Activated T-helper 2 cell treated with anti-CD3 and anti-CD28 coated beads, Interferon-gamma antibody, Interleukin-2, Interleukin-4, amounts not matched to agents 10 μg/mL and 5 μg/mL and 100 μg/mL, durations not matched to agents 14 hours and 24 hours and 36 hours (primary cell): ENCODE measurements around the gene C1orf167. TPM values are rescaled to one million over a fixed set of nuclear protein-coding genes. Genes with fewer than 3 reads are reported as not detected.

Experiments
- DNase-seq: peaks from one replicate; pipeline ENCODE4 v3.0.0; 2021; ENCODE audit warnings: low spot score
- H3K27ac Mint-ChIP-seq: one replicate; pipeline ENCODE4 v1.8.0; 2021; ENCODE audit warnings: mixed read lengths
- H3K27me3 Mint-ChIP-seq: one replicate; pipeline ENCODE4 v1.8.0; 2021; ENCODE audit warnings: low read depth, mixed read lengths
- H3K36me3 Mint-ChIP-seq: one replicate; pipeline ENCODE4 v1.8.0; 2021; ENCODE audit warnings: low read depth, mixed read lengths
- H3K4me1 Mint-ChIP-seq: one replicate; pipeline ENCODE4 v1.8.0; 2021; ENCODE audit warnings: low read depth, mixed read lengths
- H3K4me3 Mint-ChIP-seq: one replicate; pipeline ENCODE4 v1.8.0; 2021; ENCODE audit warnings: low read depth, mild to moderate bottlenecking, moderate library complexity, mixed read lengths
- H3K9me3 Mint-ChIP-seq: one replicate; pipeline ENCODE4 v1.8.0; 2021; ENCODE audit warnings: mixed read lengths
- intact Hi-C: fragments of 100-400 bp; cut with micrococcal nuclease; formaldehyde crosslinking; loops from one replicate; pipeline ENCODE4 v1.15.1; 2023
- total RNA-seq: library from RNA; stranded (reverse); gene quantifications from 2 replicates; pipeline ENCODE4 v1.2.3, GENCODE V29; 2022

The C1orf167 gene
- total RNA-seq, 1 donor from 2014 or later = not detected

DNA sequence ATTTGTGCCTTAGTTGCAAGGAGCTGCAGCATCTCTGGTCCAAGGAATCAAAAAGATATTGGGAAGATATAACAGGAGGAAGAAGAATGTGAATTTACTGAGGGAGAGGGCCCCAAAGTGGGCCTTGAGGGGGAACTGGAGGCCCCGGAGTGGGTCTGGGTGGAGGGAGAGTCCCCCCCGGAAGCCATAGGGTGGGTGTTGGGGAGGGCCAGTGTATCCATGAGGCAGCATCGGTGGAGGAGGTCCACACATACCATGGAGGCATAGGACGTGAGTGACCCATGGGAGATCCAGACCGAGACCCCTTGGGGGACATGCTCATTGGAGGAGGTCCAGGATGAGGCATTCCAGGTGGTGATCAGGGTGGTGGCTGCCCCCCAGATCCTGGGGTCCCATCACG lies 708 bp upstream of the C1orf167 start:
- intact Hi-C loops = no loop called here
- Mint-ChIP-seq H3K36me3 (no peaks in the 10 kb centered on the region), H3K9me3 (no peaks in the 10 kb centered on the region), H3K4me3 (no peak overlapping the region), H3K4me1 (no peaks in the 10 kb centered on the region), H3K27ac (no peak overlapping the region), H3K27me3 (peaks cover 23% of the 10 kb centered on the region)
- DNase-seq = no peak

DNA sequence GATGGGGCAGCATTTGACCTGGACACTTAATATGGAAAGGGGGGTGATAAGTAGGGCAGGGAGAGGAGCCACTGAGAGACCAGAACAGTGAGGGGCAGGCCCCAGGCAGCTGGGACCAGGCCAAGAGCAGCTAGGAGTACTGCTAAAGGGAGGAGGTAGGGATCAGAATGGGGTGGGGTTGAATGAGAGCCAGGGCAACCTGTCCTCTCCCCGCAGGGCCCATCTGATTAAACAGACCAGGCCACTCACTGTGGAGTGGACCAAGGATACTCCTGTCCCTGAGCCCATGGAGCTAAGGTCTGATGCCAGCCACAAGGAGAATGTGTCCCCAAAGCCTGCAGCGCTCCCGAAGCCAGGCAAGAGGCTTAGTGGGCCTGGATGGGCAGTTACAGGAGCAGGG lies 2.1 kb downstream of the C1orf167 start:
- Mint-ChIP-seq H3K9me3 (no peaks in the 10 kb centered on the region), H3K27ac (no peak overlapping the region), H3K4me1 (no peaks in the 10 kb centered on the region), H3K27me3 (peaks cover 17% of the 10 kb centered on the region), H3K4me3 (no peak overlapping the region), H3K36me3 (no peaks in the 10 kb centered on the region)
- intact Hi-C loops = no loop called here
- DNase-seq = no peak

DNA sequence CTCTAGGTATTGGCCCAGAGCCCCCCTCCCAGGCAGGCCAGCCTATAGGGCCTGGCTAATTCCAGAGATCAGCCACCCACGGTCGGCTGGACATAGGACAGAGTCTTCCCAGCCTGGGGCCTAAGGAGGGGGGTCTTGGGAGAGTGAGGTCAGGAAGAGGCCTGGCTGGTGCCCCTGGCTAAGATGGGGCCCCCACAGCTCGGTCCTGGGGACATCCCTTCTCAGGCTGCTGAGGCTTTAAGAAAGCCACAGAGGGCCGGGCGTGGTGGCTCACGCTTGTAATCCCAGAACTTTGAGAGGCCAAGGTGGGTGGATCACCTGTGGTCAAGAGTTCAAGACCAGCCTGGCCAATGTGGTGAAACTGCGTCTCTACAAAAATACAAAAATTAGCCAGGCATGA lies 2.5 kb downstream of the C1orf167 start:
- intact Hi-C loops = no loop called here
- H3K4me3 Mint-ChIP-seq = no peak overlapping the region
- no peaks in the 10 kb centered on the region for H3K4me1 Mint-ChIP-seq
- no peak overlapping the region for H3K27ac Mint-ChIP-seq
- no peaks in the 10 kb centered on the region for H3K36me3 Mint-ChIP-seq
- no peak for DNase-seq
- no peaks in the 10 kb centered on the region for H3K9me3 Mint-ChIP-seq
- peaks cover 17% of the 10 kb centered on the region for H3K27me3 Mint-ChIP-seq

- no peak overlapping the region for H3K27ac Mint-ChIP-seq
Measured at GRCh38 chr1:11765661-11766428, 3.9 kb downstream of the C1orf167 start.

GRCh38 chr1:11766429-11766776 lies 4.4 kb downstream of the C1orf167 start:
- H3K9me3 Mint-ChIP-seq = no peaks in the 10 kb centered on the region
- no peaks in the 10 kb centered on the region for H3K36me3 Mint-ChIP-seq
- H3K4me1 Mint-ChIP-seq = no peaks in the 10 kb centered on the region
- intact Hi-C loops = no loop called here
- peaks cover 11% of the 10 kb centered on the region for H3K27me3 Mint-ChIP-seq
- H3K4me3 Mint-ChIP-seq = no peak overlapping the region
- DNase-seq = no peak
- no peak overlapping the region for H3K27ac Mint-ChIP-seq

More at GRCh38 chr1:11765661-11766428, 3.9 kb downstream of the C1orf167 start:
- Mint-ChIP-seq H3K9me3 (no peaks in the 10 kb centered on the region), H3K4me3 (no peak overlapping the region), H3K27me3 (peaks cover 14% of the 10 kb centered on the region), H3K36me3 (no peaks in the 10 kb centered on the region), H3K4me1 (no peaks in the 10 kb centered on the region)
- intact Hi-C loops = no loop called here
- DNase-seq = no peak

DNA sequence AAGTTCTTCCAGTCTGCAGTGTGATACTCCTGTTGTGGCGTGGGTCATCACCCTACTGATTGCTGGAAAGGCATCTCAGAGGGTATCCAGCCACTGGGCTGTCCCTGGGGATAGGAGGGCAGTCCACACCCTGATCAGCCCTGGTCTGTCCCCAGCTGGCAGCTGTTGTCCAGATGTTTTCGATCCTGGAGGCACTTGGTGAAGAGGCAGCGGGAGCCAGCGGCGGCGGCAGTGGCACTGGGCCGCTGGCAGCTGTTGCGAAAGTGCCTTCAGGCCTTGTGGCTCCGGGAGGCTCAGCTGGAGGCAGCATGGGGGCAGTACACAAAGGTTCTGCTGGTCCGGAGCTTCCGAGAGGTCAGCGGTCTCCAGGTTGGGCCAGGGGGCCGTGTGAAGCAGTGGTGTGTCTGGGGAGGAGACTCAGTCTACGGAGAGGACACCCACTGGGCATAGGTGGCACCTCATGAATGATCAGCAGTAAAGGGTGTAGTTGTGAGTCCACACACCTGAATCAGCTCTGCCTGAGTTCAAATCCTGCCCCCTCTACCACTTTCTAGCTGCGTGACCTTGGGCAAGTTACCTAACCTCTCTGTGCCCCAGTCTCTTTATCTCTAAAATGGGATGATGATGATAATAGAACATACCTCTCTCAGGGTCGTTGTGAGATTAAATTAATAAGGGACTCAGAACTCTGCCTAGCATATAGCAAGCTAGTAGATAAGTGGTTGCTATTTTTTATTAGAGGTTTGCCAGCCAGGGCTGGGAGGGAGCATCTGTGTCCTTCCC lies 6.1 kb downstream of the C1orf167 start:
- no peaks in the 10 kb centered on the region for H3K4me1 Mint-ChIP-seq
- no peak overlapping the region for H3K27ac Mint-ChIP-seq
- no peak overlapping the region for H3K4me3 Mint-ChIP-seq
- H3K27me3 Mint-ChIP-seq = peaks cover 4% of the 10 kb centered on the region
- intact Hi-C loops = no loop called here
- no peaks in the 10 kb centered on the region for H3K9me3 Mint-ChIP-seq
- no peak for DNase-seq
- H3K36me3 Mint-ChIP-seq = no peaks in the 10 kb centered on the region

DNA sequence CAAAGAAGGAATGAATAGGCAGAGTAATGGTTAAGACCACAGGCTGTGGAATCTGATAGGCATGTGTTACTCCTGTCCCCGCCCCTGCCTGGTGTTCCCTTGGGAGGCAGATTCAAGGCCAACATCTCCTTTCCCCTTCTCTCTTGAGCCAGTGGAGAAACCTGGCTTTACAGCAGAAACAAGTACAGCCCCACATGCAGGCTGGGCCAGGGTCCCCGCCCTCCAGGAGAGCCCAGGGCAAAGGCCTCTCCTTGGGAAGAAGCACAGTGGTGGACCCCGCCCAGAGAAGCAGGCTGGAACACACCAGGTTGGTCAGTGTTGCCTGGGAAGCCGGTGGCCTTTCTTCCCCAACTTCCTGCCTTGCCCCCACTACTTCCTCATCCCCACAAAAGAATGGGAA lies 6.8 kb downstream of the C1orf167 start:
- Mint-ChIP-seq H3K4me3 (no peak overlapping the region), H3K9me3 (no peaks in the 10 kb centered on the region), H3K36me3 (no peaks in the 10 kb centered on the region), H3K27me3 (no peaks in the 10 kb centered on the region), H3K27ac (no peak overlapping the region), H3K4me1 (no peaks in the 10 kb centered on the region)
- intact Hi-C loops = no loop called here
- no peak for DNase-seq

DNA sequence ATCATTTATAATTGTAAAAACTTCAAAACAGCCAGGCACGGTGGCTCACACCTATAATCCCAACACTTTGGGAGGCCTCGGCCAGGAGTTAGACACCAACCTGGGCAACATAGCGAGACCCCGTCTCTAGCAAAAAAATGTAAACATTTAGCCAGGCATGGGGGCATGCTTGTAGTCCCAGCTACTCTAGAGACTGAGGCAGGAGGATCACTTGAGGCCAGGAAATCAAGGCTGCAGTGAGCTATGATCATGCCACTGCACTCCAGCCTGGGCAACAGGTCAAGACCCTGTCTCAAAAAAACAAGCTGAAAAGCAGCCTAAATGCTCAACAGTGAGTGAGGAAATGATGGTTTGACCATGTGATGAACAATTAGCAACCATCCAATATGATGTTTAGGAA lies 7.3 kb downstream of the C1orf167 start:
- Mint-ChIP-seq H3K4me3 (no peak overlapping the region), H3K9me3 (no peaks in the 10 kb centered on the region), H3K27ac (no peak overlapping the region), H3K36me3 (no peaks in the 10 kb centered on the region), H3K27me3 (no peaks in the 10 kb centered on the region), H3K4me1 (no peaks in the 10 kb centered on the region)
- DNase-seq = no peak
- intact Hi-C loops = no loop called here

DNA sequence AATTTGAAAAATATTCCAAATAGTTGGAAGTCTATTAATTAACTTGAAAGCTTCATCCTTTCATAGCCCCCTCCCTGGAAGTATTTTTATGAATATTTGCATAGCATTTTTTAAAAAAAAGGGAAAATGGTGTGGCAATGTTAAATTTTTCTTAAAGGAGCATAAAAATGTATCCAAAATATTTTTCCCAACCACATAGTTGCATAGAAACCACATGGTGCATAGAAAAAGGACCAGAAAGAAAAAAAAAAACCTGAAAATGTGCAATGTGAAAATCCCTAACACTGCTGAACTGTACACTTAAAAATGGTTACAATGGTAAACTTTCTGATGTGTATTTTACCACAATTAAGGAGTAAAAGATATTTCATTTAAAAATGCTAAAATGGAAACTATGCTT lies 8.0 kb downstream of the C1orf167 start:
- Mint-ChIP-seq H3K27me3 (no peaks in the 10 kb centered on the region), H3K4me3 (no peak overlapping the region), H3K9me3 (no peaks in the 10 kb centered on the region), H3K36me3 (no peaks in the 10 kb centered on the region), H3K4me1 (no peaks in the 10 kb centered on the region), H3K27ac (no peak overlapping the region)
- DNase-seq = no peak
- intact Hi-C loops = no loop called here

GRCh38 chr1:11771481-11772043 lies 9.6 kb downstream of the C1orf167 start:
- intact Hi-C loops = no loop called here
- no peaks in the 10 kb centered on the region for H3K27me3 Mint-ChIP-seq
- no peak for DNase-seq
- no peak overlapping the region for H3K4me3 Mint-ChIP-seq
- no peaks in the 10 kb centered on the region for H3K9me3 Mint-ChIP-seq
- no peak overlapping the region for H3K27ac Mint-ChIP-seq
- no peaks in the 10 kb centered on the region for H3K4me1 Mint-ChIP-seq
- H3K36me3 Mint-ChIP-seq = no peaks in the 10 kb centered on the region

DNA sequence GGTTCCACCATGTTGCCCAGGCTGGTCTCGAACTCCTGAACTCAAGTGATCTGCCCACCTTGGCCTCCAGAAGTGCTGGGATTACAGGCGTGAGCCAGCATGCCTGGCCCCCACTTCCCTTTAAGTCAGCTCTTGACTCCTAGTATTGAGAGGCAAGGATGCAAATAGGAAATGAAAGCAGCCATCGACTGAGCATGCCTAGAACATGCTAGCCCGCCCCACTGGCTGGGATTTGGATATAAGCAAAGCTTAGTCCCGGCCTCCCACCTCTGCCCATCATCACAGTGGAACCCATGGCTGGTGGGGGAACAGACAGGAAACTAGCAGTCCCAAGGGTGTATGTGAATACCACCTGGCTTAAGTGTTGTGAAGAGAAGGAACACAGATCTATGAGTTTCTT lies 10.5 kb downstream of the C1orf167 start:
- Mint-ChIP-seq H3K27ac (no peak overlapping the region), H3K27me3 (no peaks in the 10 kb centered on the region), H3K4me3 (no peak overlapping the region), H3K4me1 (no peaks in the 10 kb centered on the region), H3K36me3 (no peaks in the 10 kb centered on the region), H3K9me3 (no peaks in the 10 kb centered on the region)
- no peak for DNase-seq
- intact Hi-C loops = no loop called here

DNA sequence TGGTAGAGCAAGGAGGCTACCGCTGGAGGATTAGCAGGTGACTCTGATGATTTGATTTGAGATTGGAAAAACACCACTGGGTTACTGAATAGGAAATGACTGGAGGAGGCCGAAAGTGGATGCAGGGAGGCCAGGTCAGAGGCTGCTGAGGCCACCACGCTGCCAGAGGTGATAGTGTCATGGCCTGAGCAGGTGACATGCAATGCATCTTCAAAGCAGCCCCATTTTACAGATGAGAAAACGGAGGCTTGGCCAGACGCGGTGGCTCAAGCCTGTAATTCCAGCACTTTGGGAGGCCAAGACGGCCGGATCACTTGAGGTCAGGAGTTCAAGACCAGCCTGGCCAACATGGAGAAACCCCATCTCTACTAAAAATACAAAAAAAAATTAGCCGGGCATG lies 12.8 kb downstream of the C1orf167 start:
- Mint-ChIP-seq H3K27ac (no peak overlapping the region), H3K4me1 (no peaks in the 10 kb centered on the region), H3K27me3 (no peaks in the 10 kb centered on the region), H3K4me3 (no peak overlapping the region), H3K9me3 (no peaks in the 10 kb centered on the region), H3K36me3 (no peaks in the 10 kb centered on the region)
- intact Hi-C loops = no loop called here
- DNase-seq = no peak

- Mint-ChIP-seq H3K27ac (no peak overlapping the region), H3K9me3 (no peaks in the 10 kb centered on the region), H3K27me3 (no peaks in the 10 kb centered on the region), H3K36me3 (no peaks in the 10 kb centered on the region), H3K4me1 (no peaks in the 10 kb centered on the region), H3K4me3 (no peak overlapping the region)
- intact Hi-C loops = no loop called here
- DNase-seq = no peak
Measured at GRCh38 chr1:11777658-11778322, 15.8 kb downstream of the C1orf167 start.
